A549 treated with ZK216348 at 1 μM for 4 hours (cell line): Measurements from ENCODE around the gene TEX14. TPM values are rescaled to one million over a fixed set of nuclear protein-coding genes. Genes with fewer than 3 reads are reported as not detected.

Source experiments
- total RNA-seq: library from RNA; stranded (reverse); fragments of 200-300 nt; extraction: Qiagen RNA extraction; gene quantifications from 5 replicates; pipeline ENCODE4 v1.2.3, GENCODE V29; 2022; ENCODE audit warnings: low read depth

The TEX14 gene, protein sequence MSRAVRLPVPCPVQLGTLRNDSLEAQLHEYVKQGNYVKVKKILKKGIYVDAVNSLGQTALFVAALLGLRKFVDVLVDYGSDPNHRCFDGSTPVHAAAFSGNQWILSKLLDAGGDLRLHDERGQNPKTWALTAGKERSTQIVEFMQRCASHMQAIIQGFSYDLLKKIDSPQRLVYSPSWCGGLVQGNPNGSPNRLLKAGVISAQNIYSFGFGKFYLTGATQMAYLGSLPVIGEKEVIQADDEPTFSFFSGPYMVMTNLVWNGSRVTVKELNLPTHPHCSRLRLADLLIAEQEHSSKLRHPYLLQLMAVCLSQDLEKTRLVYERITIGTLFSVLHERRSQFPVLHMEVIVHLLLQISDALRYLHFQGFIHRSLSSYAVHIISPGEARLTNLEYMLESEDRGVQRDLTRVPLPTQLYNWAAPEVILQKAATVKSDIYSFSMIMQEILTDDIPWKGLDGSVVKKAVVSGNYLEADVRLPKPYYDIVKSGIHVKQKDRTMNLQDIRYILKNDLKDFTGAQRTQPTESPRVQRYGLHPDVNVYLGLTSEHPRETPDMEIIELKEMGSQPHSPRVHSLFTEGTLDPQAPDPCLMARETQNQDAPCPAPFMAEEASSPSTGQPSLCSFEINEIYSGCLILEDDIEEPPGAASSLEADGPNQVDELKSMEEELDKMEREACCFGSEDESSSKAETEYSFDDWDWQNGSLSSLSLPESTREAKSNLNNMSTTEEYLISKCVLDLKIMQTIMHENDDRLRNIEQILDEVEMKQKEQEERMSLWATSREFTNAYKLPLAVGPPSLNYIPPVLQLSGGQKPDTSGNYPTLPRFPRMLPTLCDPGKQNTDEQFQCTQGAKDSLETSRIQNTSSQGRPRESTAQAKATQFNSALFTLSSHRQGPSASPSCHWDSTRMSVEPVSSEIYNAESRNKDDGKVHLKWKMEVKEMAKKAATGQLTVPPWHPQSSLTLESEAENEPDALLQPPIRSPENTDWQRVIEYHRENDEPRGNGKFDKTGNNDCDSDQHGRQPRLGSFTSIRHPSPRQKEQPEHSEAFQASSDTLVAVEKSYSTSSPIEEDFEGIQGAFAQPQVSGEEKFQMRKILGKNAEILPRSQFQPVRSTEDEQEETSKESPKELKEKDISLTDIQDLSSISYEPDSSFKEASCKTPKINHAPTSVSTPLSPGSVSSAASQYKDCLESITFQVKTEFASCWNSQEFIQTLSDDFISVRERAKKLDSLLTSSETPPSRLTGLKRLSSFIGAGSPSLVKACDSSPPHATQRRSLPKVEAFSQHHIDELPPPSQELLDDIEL (N-terminal part only)
- 0.06 to 0.21 TPM (median 0.13 TPM) in 4 of 5 replicates, not detected in the other for total RNA-seq

DNA sequence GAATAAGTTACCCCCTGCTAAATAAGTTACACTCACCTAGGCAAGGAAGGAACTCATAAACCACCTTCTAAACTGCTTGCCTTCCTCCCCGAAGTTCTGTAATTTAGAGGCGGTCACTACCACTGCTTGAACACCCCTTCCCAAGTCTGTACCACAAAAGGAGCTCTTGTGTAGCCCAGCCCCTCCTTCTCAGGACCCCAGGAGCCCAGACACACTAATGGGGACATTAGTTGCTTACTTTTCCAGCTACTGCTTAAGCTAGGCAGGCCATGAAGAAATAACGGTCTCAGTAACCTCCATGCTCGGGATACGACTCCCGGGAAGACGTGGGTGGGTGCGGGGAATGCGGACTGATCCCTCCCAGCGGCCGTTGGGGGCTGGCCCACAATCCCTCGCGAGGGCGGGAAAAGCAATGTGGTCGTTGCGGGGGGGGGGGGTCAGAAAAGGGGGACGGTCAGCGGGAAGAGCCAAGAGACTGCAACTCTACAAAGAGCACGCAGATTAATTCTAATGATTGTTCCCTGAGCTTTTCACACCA lies at the start of gene TEX14:
Gene TEX14, minus strand, starts transcription at position 345 of the 538 bp plus-strand sequence. CDS start 40,044 bp downstream, outside the sequence.

DNA sequence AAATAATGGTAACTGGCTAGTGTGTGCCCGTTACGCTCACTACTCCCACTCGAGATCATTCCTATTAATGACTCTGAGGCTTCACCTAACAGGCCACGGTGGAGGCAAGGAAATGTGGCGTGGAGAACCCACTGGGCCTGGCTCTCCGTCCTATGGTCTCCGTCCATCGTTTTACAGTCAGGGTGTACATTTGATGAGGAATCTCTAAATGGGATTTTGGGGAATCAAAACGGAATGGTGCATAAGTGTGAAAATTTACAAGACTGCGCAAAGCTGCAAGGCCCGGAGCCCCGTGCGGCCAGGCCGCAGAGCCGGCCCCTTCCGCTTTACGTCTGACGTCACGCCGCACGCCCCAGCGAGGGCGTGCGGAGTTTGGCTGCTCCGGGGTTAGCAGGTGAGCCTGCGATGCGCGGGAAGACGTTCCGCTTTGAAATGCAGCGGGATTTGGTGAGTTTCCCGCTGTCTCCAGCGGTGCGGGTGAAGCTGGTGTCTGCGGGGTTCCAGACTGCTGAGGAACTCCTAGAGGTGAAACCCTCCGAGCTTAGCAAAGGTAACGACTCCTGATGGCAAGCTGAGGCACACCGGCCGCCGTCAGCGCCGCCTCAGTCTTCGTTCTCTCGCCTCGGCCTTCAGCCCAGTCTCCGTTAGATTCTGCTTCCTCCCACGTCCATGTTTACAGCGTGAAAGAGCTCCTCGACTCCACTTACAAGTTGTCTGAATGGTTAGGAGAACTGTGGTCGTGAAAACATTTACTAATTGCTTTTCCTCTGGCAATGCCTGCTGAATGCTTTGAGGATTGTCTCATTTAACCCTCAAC lies 602 bp upstream of the TEX14 start, which contains the start of gene RAD51C:
Gene RAD51C, plus strand, starts transcription at position 364 of the 817 bp plus-strand sequence. Its CDS starts 42 bp downstream, at position 406.

DNA sequence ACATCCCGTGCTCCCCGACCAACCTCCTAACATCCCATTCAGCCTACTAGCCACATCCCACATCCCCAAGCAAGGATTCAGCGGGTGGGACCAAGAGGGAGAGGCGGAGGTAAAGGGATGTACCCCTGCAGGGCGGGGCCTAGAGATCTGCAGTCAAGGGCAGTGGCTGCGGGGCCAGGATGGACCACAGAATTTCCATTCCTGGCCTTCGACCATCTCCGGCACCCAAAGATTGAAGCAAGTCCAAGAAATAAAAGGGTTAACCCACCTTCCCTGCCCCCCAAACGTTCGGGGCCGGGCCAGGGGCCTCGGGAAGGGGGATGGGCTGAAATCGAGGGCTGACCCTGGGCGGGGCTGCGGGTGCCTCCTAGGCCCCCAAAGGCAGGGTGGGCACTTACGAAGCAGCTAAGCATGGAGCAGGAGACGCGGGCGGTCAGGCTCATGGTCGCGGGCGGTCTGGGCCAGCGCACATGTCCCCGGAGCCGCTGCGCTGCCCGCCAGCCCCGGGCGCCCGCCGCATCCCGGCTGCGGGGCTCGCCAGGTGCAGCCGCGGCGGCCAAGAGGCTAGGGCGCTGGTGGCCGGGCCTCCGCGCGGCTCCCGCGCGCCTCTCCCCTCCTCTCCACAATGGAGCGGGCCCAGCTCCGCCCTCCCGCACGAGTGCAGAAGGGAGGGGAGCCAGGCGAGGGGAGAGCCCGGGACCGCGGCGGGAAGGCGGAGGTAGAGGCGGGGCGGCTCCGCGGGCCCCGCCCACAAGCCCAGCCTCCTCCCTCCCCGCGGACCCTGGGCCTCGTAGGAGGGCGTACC lies 177.7 kb downstream of the TEX14 start, which contains the start of gene MTMR4:
Gene MTMR4, minus strand, starts transcription at position 674 of the 805 bp plus-strand sequence. Its CDS starts 231 bp downstream, at position 443.

Other genes with a start within 250 kb of the TEX14 start
- not detected in 5 replicates for gene HSF5, start 203.6 kb downstream of the TEX14 start, total RNA-seq
- 6.5 to 11.3 TPM (median 9.7 TPM) in 5 replicates for gene MTMR4, start 177.4 kb downstream of the TEX14 start, total RNA-seq
- 52.4 to 67.0 TPM (median 57.5 TPM) in 5 replicates for gene RAD51C, start 557 bp upstream of the TEX14 start, total RNA-seq
- 0.02 to 0.09 TPM (median 0.05 TPM) in 5 replicates for gene PPM1E, start 63.8 kb upstream of the TEX14 start, total RNA-seq